Neural cell (in vitro differentiated cells): ENCODE measurements around the gene PHLPP1.

Source experiments
- CTCF ChIP-seq: fragments of 450-650 bp; IDR thresholded peaks from 2 replicates; pipeline ENCODE4 v1.5.1; 2014; ENCODE audit warnings: antibody characterized with exemption, mild to moderate bottlenecking, moderate library complexity; ENCODE audit not compliant: poor library complexity, severe bottlenecking
- EP300 ChIP-seq: fragments of 450-650 bp; conservative IDR thresholded peaks from 2 replicates; pipeline ENCODE4 v1.6.1; 2014; ENCODE audit warnings: antibody characterized with exemption, mild to moderate bottlenecking, moderate library complexity; ENCODE audit not compliant: poor library complexity, severe bottlenecking
- EZH2 ChIP-seq: fragments of 200-600, 300-800 bp; shearing (Covaris generic), sonication (generic); IDR thresholded peaks from 2 replicates; pipeline ENCODE4 v1.6.1; 2014; ENCODE audit warnings: antibody characterized with exemption, low read length, borderline replicate concordance, mild to moderate bottlenecking; ENCODE audit not compliant: insufficient read depth, poor library complexity, severe bottlenecking
- POLR2AphosphoS5 ChIP-seq: IDR thresholded peaks from 2 replicates; pipeline ENCODE4 v1.6.1; 2012
- REST ChIP-seq: IDR thresholded peaks from 2 replicates; pipeline ENCODE4 v1.6.1; 2012; ENCODE audit warnings: borderline replicate concordance
- TAF1 ChIP-seq: IDR thresholded peaks from 2 replicates; pipeline ENCODE4 v1.6.1; 2012; ENCODE audit warnings: low read depth

- TF ChIP-seq CTCF (no peak), EZH2 (no peak), EP300 (no peak), TAF1 (no peak), POLR2AphosphoS5 (no peak), REST (no peak)
These were observed 73.5 kb downstream of the PHLPP1 start for GRCh38 chr18:62788876-62789275.
